HL-60 (cell line): ENCODE data around the gene PNKP. TPM values are rescaled to one million over a fixed set of nuclear protein-coding genes. Genes with fewer than 3 reads are reported as not detected.

Source experiments
- DNase-seq, 2 experiments: peaks; one replicate each; pipeline ENCODE4 v3.0.0-alpha.2; 2010 to 2020; ENCODE audit warnings: low read depth in 1 of 2, low spot score in 1 of 2
- H3K27ac ChIP-seq: fragments of 250-450 bp; sonication (Bioruptor Pico); replicated peaks from 2 replicates; pipeline ENCODE4 v1.5.1; 2020; ENCODE audit warnings: mild to moderate bottlenecking, moderate library complexity
- H3K27me3 ChIP-seq: fragments of 250-450 bp; sonication (Bioruptor Pico); 2 replicates; pipeline ENCODE4 v1.5.1; 2021; ENCODE audit warnings: mild to moderate bottlenecking, moderate library complexity; ENCODE audit not compliant: insufficient read depth, poor library complexity, severe bottlenecking
- H3K4me3 ChIP-seq: replicated peaks from 2 replicates; pipeline ENCODE4 v1.5.1; 2011; ENCODE audit warnings: mild to moderate bottlenecking, control low read depth, low read length; ENCODE audit not compliant: insufficient read depth
- GABPA ChIP-seq: IDR thresholded peaks from 2 replicates; pipeline ENCODE4 v1.6.1; 2012; ENCODE audit warnings: low read depth
- POLR2AphosphoS5 ChIP-seq: IDR thresholded peaks from 2 replicates; pipeline ENCODE4 v1.6.1; 2012; ENCODE audit warnings: low read depth
- SPI1 ChIP-seq: IDR thresholded peaks from 2 replicates; pipeline ENCODE4 v1.6.1; 2012; ENCODE audit warnings: low read depth, mild to moderate bottlenecking, borderline replicate concordance
- microRNA-seq: library from miRNA; unstranded; fragments of <30 nt; microRNA quantifications from one replicate; pipeline ENCODE4, GENCODE V29; 2018
- TF ChIP-seq, protein P1 (sequence below): IDR thresholded peaks from one replicate; pipeline ENCODE4 v1.5.1; 2011; ENCODE audit warnings: low read length, control low read depth, inconsistent platforms; ENCODE audit not compliant: insufficient read depth
- TF ChIP-seq, protein P2 (sequence below): IDR thresholded peaks from 2 replicates; pipeline ENCODE4 v1.6.1; 2012; ENCODE audit warnings: low read depth; ENCODE audit not compliant: insufficient replicate concordance

Gene PNKP

DNA sequence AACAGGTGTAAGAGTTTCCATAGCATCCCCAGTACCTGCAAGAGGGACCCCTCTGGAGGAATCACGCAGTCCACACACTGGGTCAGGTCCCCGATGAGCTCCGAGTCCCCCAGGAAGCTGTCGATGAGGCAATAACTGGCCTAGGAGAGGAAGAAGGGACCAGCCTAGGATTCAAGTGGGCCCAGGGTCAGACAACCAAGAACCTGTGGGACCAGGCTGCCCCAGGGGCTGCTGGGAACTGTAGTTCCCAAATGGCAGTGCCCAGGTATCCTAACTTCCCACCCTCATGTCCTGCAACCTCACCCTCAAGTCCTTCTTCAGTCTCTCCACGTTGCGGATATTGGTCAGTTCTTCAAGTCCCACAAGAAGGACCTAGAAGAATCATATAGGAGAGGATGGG is 56.0 kb downstream of the PNKP start:
- DNase-seq: no peak
- H3K27me3 ChIP-seq: no peaks in the 10 kb centered on the region
- TF ChIP-seq SPI1 (no peak), POLR2AphosphoS5 (no peak), GABPA (no peak)
- TF ChIP-seq, protein P1, sequence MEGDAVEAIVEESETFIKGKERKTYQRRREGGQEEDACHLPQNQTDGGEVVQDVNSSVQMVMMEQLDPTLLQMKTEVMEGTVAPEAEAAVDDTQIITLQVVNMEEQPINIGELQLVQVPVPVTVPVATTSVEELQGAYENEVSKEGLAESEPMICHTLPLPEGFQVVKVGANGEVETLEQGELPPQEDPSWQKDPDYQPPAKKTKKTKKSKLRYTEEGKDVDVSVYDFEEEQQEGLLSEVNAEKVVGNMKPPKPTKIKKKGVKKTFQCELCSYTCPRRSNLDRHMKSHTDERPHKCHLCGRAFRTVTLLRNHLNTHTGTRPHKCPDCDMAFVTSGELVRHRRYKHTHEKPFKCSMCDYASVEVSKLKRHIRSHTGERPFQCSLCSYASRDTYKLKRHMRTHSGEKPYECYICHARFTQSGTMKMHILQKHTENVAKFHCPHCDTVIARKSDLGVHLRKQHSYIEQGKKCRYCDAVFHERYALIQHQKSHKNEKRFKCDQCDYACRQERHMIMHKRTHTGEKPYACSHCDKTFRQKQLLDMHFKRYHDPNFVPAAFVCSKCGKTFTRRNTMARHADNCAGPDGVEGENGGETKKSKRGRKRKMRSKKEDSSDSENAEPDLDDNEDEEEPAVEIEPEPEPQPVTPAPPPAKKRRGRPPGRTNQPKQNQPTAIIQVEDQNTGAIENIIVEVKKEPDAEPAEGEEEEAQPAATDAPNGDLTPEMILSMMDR: no peak
- TF ChIP-seq, protein P2, sequence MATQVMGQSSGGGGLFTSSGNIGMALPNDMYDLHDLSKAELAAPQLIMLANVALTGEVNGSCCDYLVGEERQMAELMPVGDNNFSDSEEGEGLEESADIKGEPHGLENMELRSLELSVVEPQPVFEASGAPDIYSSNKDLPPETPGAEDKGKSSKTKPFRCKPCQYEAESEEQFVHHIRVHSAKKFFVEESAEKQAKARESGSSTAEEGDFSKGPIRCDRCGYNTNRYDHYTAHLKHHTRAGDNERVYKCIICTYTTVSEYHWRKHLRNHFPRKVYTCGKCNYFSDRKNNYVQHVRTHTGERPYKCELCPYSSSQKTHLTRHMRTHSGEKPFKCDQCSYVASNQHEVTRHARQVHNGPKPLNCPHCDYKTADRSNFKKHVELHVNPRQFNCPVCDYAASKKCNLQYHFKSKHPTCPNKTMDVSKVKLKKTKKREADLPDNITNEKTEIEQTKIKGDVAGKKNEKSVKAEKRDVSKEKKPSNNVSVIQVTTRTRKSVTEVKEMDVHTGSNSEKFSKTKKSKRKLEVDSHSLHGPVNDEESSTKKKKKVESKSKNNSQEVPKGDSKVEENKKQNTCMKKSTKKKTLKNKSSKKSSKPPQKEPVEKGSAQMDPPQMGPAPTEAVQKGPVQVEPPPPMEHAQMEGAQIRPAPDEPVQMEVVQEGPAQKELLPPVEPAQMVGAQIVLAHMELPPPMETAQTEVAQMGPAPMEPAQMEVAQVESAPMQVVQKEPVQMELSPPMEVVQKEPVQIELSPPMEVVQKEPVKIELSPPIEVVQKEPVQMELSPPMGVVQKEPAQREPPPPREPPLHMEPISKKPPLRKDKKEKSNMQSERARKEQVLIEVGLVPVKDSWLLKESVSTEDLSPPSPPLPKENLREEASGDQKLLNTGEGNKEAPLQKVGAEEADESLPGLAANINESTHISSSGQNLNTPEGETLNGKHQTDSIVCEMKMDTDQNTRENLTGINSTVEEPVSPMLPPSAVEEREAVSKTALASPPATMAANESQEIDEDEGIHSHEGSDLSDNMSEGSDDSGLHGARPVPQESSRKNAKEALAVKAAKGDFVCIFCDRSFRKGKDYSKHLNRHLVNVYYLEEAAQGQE: no peak
- no peak overlapping the region for H3K27ac ChIP-seq
- no peak overlapping the region for H3K4me3 ChIP-seq

Small RNA genes lying within 50 kb of the gene (microRNA-seq; reads per million reads assigned to microRNA genes)
- gene MIR4749: 0.90 reads per million
- not detected for gene MIR4750
- gene MIR6800: not detected
